ENCODE measurements around the gene UBE2I.
A peak's percentile ranks its signal among the peaks of the same experiment; 100 is the strongest.

UBE2I gene

DNA sequence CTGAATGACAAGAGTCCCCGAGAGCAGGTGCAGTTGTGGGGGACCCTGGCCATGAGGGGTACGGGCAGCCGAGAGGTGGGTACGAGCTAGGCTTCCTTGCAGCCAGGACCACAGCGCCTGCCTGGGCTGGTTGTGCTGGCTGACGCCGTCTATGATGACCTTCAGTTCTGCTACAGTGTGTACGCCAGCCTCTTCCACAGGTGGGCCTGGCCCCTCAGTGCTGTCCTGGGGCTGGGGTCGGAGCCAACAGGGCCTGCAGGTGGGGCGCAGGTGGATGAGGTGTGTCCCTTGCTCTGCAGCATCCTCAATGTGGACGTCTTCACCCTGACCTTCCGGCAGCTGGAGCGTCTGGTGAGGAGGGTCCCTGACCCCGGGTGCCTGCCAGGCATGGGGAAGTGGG is 35.1 kb downstream of the UBE2I start:
- Histone ChIP-seq H2AK5ac (ENCODE audit: low read depth, low read length) (peak overlapping the region; percentile 85), H3K27ac (replicated peaks; ENCODE audit: low read length) (no peak overlapping the region), H3K9ac (ENCODE audit: low read depth, low read length, poor library complexity) (peak overlapping the region; percentile 25), H3K27me3 (ENCODE audit: control insufficient read depth in 3 of 3, insufficient read depth in 3 of 3, low read depth in 1 of 3, low read length in 3 of 3) (peaks cover 0 to 14% (median 0%) of the 10 kb centered on the region in 3 experiments), H2BK15ac (ENCODE audit: low read length) (peak overlapping the region; percentile 8), H3K79me1 (ENCODE audit: low read depth, low read length) (peaks cover 5% of the 10 kb centered on the region), H4K8ac (ENCODE audit: low read depth, low read length) (no peak overlapping the region), H2AFZ (ENCODE audit: low read length) (no peak overlapping the region), H4K91ac (ENCODE audit: low read depth, low read length, poor library complexity) (no peak overlapping the region), H3K4me1 (ENCODE audit: control insufficient read depth in 2 of 2, insufficient read depth in 1 of 2, low read depth in 1 of 2, low read length in 2 of 2) (peaks cover 0 to 11% of the 10 kb centered on the region in 2 donors), H3K18ac (ENCODE audit: low read length) (no peak overlapping the region), H2BK120ac (ENCODE audit: low read depth, low read length) (no peak overlapping the region), H2BK5ac (ENCODE audit: low read length) (peak overlapping the region; percentile 5), H3K14ac (ENCODE audit: low read length) (no peak overlapping the region), H3K4ac (ENCODE audit: low read length) (no peak overlapping the region), H3K4me3 (ENCODE audit: low read length in 2 of 2) (peak overlapping the region in 1 of 2 donors; percentile 58), H3K9me3 (replicated peaks in 1 of 2; ENCODE audit: control insufficient read depth in 2 of 2, insufficient read depth in 1 of 2, low read depth in 1 of 2, low read length in 2 of 2) (no peaks in the 10 kb centered on the region), H2BK12ac (ENCODE audit: low read length) (no peak overlapping the region), H3K36me3 (replicated peaks in 1 of 2; ENCODE audit: control insufficient read depth in 2 of 2, insufficient read depth in 2 of 2, low read length in 2 of 2) (peaks cover 6 to 66% of the 10 kb centered on the region in 2 donors), H3K23ac (ENCODE audit: low read depth, low read length, poor library complexity) (no peak overlapping the region), H3K4me2 (ENCODE audit: insufficient read depth, low read length, poor library complexity, severe bottlenecking) (no peak overlapping the region)
- no peak for DNase-seq (ENCODE audit: low spot score)
- no CpG with 5 or more reads among the region's 14 CpGs for WGBS, 2 donors (ENCODE audit: extremely low coverage in 2 of 2, insufficient read length in 2 of 2, insufficient replicate concordance in 1 of 2)

DNA sequence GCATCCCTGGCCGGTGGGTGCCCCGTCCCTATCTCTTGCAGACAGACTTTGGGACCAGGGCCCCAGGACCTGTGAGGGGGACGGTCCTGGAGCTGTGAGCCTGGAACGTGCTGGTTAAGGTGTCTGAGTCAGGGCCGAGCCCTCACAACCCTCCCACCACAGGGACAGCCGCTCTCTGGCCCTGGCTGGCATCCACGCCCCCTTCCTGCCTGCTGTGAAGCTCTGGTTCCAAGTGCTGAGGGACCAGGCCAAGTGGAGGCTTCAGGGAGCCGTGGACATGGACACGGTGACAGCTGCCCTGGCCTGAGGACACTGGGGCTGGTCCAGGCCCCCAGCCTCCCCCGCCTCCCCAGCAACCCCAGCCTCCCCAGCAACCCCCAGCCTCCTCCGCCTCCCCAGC is 35.7 kb downstream of the UBE2I start:
- peaks cover 5% of the 10 kb centered on the region for H3K79me1 ChIP-seq (ENCODE audit: low read depth, low read length)
- H3K4ac ChIP-seq (ENCODE audit: low read length) = no peak overlapping the region
- H3K9me3 ChIP-seq (replicated peaks in 1 of 2; ENCODE audit: control insufficient read depth in 2 of 2, insufficient read depth in 1 of 2, low read depth in 1 of 2, low read length in 2 of 2) = no peaks in the 10 kb centered on the region
- no peak overlapping the region for H4K91ac ChIP-seq (ENCODE audit: low read depth, low read length, poor library complexity)
- peak overlapping the region; percentile 5 for H2BK5ac ChIP-seq (ENCODE audit: low read length)
- no peak overlapping the region for H2BK120ac ChIP-seq (ENCODE audit: low read depth, low read length)
- H2BK12ac ChIP-seq (ENCODE audit: low read length) = peak overlapping the region; percentile 73
- peak overlapping the region; percentile 8 for H2BK15ac ChIP-seq (ENCODE audit: low read length)
- H3K27ac ChIP-seq (replicated peaks; ENCODE audit: low read length) = no peak overlapping the region
- no peak overlapping the region for H3K14ac ChIP-seq (ENCODE audit: low read length)
- WGBS, 2 donors (ENCODE audit: extremely low coverage in 2 of 2, insufficient read length in 2 of 2, insufficient replicate concordance in 1 of 2) = no CpG with 5 or more reads among the region's 11 CpGs
- no peak overlapping the region for H3K18ac ChIP-seq (ENCODE audit: low read length)
- no peak overlapping the region for H3K4me3 ChIP-seq (ENCODE audit: low read length in 2 of 2)
- H3K9ac ChIP-seq (ENCODE audit: low read depth, low read length, poor library complexity) = no peak overlapping the region
- no peak overlapping the region for H4K8ac ChIP-seq (ENCODE audit: low read depth, low read length)
- H3K27me3 ChIP-seq (ENCODE audit: control insufficient read depth in 3 of 3, insufficient read depth in 3 of 3, low read depth in 1 of 3, low read length in 3 of 3) = peaks cover 0 to 14% (median 0%) of the 10 kb centered on the region in 3 experiments
- H3K4me1 ChIP-seq (ENCODE audit: control insufficient read depth in 2 of 2, insufficient read depth in 1 of 2, low read depth in 1 of 2, low read length in 2 of 2) = peaks cover 0 to 11% of the 10 kb centered on the region in 2 donors
- H3K4me2 ChIP-seq (ENCODE audit: insufficient read depth, low read length, poor library complexity, severe bottlenecking) = no peak overlapping the region
- no peak overlapping the region for H2AFZ ChIP-seq (ENCODE audit: low read length)
- H3K36me3 ChIP-seq (replicated peaks in 1 of 2; ENCODE audit: control insufficient read depth in 2 of 2, insufficient read depth in 2 of 2, low read length in 2 of 2) = peaks cover 11 to 71% of the 10 kb centered on the region in 2 donors
- H2AK5ac ChIP-seq (ENCODE audit: low read depth, low read length) = no peak overlapping the region
- DNase-seq (ENCODE audit: low spot score) = no peak
- H3K23ac ChIP-seq (ENCODE audit: low read depth, low read length, poor library complexity) = no peak overlapping the region

DNA sequence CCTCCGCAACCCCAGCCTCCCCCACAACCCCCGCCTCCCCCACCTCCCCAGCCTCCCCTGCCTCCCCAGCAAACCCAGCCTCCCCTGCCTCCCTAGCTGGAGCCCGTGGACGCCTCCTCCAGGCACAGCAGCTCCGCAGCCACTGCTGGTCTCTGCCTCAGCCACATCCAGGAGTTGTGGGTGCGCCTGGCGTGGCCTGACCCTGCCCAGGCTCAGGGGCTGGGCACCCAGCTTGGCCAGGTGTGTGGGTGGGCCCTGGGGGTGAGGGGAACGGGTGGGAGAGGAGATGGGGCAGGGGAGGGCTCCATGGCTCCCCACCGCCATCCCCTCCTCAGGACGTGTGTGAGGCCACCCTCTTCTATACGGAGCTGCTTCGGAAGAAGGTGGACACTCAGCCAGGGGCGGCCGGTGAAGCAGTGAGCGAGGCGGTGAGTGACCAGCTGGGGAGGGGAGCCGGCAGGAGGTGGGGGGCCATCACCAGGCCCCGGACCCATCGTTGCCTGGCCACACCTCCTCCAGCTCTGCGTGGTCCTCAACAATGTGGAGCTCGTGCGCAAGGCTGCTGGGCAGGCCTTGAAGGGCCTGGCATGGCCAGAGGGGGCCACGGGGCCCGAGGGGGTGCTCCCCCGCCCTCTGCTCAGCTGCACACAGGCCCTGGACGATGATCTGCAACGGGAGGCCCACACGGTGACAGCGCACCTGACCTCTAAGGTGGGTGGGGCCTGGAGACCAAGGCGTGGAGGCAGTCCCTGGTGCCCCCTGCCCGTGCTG is 36.4 kb downstream of the UBE2I start:
- H3K9ac ChIP-seq (ENCODE audit: low read depth, low read length, poor library complexity) = peak overlapping the region; percentile 44
- H3K18ac ChIP-seq (ENCODE audit: low read length) = no peak overlapping the region
- H2AFZ ChIP-seq (ENCODE audit: low read length) = no peak overlapping the region
- WGBS, 2 donors (ENCODE audit: extremely low coverage in 2 of 2, insufficient read length in 2 of 2, insufficient replicate concordance in 1 of 2) = no CpG with 5 or more reads among the region's 31 CpGs
- DNase-seq (ENCODE audit: low spot score) = no peak
- peaks cover 16 to 69% of the 10 kb centered on the region in 2 donors for H3K36me3 ChIP-seq (replicated peaks in 1 of 2; ENCODE audit: control insufficient read depth in 2 of 2, insufficient read depth in 2 of 2, low read length in 2 of 2)
- peaks cover 7% of the 10 kb centered on the region for H3K79me1 ChIP-seq (ENCODE audit: low read depth, low read length)
- H2AK5ac ChIP-seq (ENCODE audit: low read depth, low read length) = no peak overlapping the region
- H3K4ac ChIP-seq (ENCODE audit: low read length) = peak overlapping the region; percentile 23
- H2BK5ac ChIP-seq (ENCODE audit: low read length) = peak overlapping the region; percentile 53
- H2BK120ac ChIP-seq (ENCODE audit: low read depth, low read length) = no peak overlapping the region
- H3K4me2 ChIP-seq (ENCODE audit: insufficient read depth, low read length, poor library complexity, severe bottlenecking) = no peak overlapping the region
- no peak overlapping the region for H3K27ac ChIP-seq (replicated peaks; ENCODE audit: low read length)
- H3K23ac ChIP-seq (ENCODE audit: low read depth, low read length, poor library complexity) = peak overlapping the region; percentile 17
- H3K4me1 ChIP-seq (ENCODE audit: control insufficient read depth in 2 of 2, insufficient read depth in 1 of 2, low read depth in 1 of 2, low read length in 2 of 2) = peaks cover 4 to 11% of the 10 kb centered on the region in 2 donors
- no peak overlapping the region for H4K91ac ChIP-seq (ENCODE audit: low read depth, low read length, poor library complexity)
- no peak overlapping the region for H3K14ac ChIP-seq (ENCODE audit: low read length)
- H3K27me3 ChIP-seq (ENCODE audit: control insufficient read depth in 3 of 3, insufficient read depth in 3 of 3, low read depth in 1 of 3, low read length in 3 of 3) = peaks cover 0 to 14% (median 0%) of the 10 kb centered on the region in 3 experiments
- H2BK12ac ChIP-seq (ENCODE audit: low read length) = peak overlapping the region; percentile 84
- peak overlapping the region in 1 of 2 donors; percentile 14 for H3K4me3 ChIP-seq (ENCODE audit: low read length in 2 of 2)
- no peak overlapping the region for H4K8ac ChIP-seq (ENCODE audit: low read depth, low read length)
- peak overlapping the region; percentile 94 for H2BK15ac ChIP-seq (ENCODE audit: low read length)
- no peaks in the 10 kb centered on the region for H3K9me3 ChIP-seq (replicated peaks in 1 of 2; ENCODE audit: control insufficient read depth in 2 of 2, insufficient read depth in 1 of 2, low read depth in 1 of 2, low read length in 2 of 2)

- DNase-seq (ENCODE audit: low spot score) = no peak
- Histone ChIP-seq H3K4me3 (ENCODE audit: low read length in 2 of 2) (peak overlapping the region in 1 of 2 donors; percentile 14), H3K18ac (ENCODE audit: low read length) (no peak overlapping the region), H3K4ac (ENCODE audit: low read length) (peak overlapping the region; percentile 23), H3K79me1 (ENCODE audit: low read depth, low read length) (peaks cover 15% of the 10 kb centered on the region), H2BK5ac (ENCODE audit: low read length) (no peak overlapping the region), H3K27me3 (ENCODE audit: control insufficient read depth in 3 of 3, insufficient read depth in 3 of 3, low read depth in 1 of 3, low read length in 3 of 3) (peaks cover 0 to 14% (median 0%) of the 10 kb centered on the region in 3 experiments), H3K4me2 (ENCODE audit: insufficient read depth, low read length, poor library complexity, severe bottlenecking) (no peak overlapping the region), H2AK5ac (ENCODE audit: low read depth, low read length) (no peak overlapping the region), H4K91ac (ENCODE audit: low read depth, low read length, poor library complexity) (no peak overlapping the region), H3K4me1 (ENCODE audit: control insufficient read depth in 2 of 2, insufficient read depth in 1 of 2, low read depth in 1 of 2, low read length in 2 of 2) (peaks cover 8 to 14% of the 10 kb centered on the region in 2 donors), H3K27ac (replicated peaks; ENCODE audit: low read length) (no peak overlapping the region), H3K36me3 (replicated peaks in 1 of 2; ENCODE audit: control insufficient read depth in 2 of 2, insufficient read depth in 2 of 2, low read length in 2 of 2) (peaks cover 16 to 61% of the 10 kb centered on the region in 2 donors), H3K9me3 (replicated peaks in 1 of 2; ENCODE audit: control insufficient read depth in 2 of 2, insufficient read depth in 1 of 2, low read depth in 1 of 2, low read length in 2 of 2) (no peaks in the 10 kb centered on the region), H2AFZ (ENCODE audit: low read length) (no peak overlapping the region), H2BK15ac (ENCODE audit: low read length) (peak overlapping the region; percentile 94), H3K14ac (ENCODE audit: low read length) (no peak overlapping the region), H3K9ac (ENCODE audit: low read depth, low read length, poor library complexity) (no peak overlapping the region), H2BK120ac (ENCODE audit: low read depth, low read length) (no peak overlapping the region), H4K8ac (ENCODE audit: low read depth, low read length) (no peak overlapping the region), H3K23ac (ENCODE audit: low read depth, low read length, poor library complexity) (peak overlapping the region; percentile 17), H2BK12ac (ENCODE audit: low read length) (peak overlapping the region; percentile 84)
- WGBS, 2 donors (ENCODE audit: extremely low coverage in 2 of 2, insufficient read length in 2 of 2, insufficient replicate concordance in 1 of 2) = no CpG with 5 or more reads among the region's 34 CpGs
Measured at GRCh38 chr16:1346422-1347285, 37.2 kb downstream of the UBE2I start.

Data from neuronal stem cell (in vitro differentiated cells).